ENCODE data around the gene EVL. TPM values are rescaled to one million over a fixed set of nuclear protein-coding genes. Genes with fewer than 3 reads are reported as not detected.
A peak's percentile ranks its signal among the peaks of the same experiment; 100 is the strongest.

EVL gene
- total RNA-seq, 1 donor from 2014 or later = 6.1 TPM

DNA sequence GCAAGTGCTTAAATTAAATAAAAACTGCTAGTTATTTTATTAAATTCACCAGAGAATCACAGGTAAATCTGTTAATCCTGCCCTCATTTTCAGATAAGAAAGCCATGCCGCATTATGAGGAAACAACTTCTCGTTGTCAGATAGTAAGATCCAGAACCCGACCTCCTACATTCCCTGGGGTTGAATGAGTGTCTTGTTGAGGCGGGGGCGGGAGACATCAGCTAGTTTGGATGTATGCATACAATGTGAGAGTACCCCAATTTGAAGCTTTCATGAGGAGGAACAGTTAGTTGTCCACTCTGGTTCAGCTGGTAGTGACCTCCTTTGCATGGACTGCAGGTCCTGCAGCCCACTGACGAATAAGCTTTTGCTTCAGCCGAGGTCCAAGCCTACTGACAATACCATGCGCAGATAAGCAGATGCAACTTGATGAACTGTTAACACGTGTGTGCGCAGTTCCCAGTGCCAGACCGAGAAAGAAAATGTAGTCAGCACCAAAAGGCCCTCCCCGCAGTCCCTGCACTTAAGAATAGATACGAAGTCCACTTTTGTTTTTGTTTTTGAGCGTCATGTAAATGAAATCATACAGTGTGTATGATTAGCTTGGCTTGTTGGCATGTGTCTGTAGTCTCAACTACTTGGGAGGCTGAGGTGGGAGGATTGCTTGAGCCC is 34.9 kb downstream of the EVL start:
- DNase-seq (ENCODE audit: low read depth) (peak; percentile 29), FAIRE-seq (no peak)
- Histone ChIP-seq H3K4me3 (ENCODE audit: low read depth, low read length) (no peak overlapping the region), H3K36me3 (ENCODE audit: control insufficient read depth, insufficient read depth, low read length) (no peaks in the 10 kb centered on the region), H3K27me3 (ENCODE audit: control insufficient read depth, insufficient read depth, low read length) (no peaks in the 10 kb centered on the region)
- TF ChIP-seq, protein P1, sequence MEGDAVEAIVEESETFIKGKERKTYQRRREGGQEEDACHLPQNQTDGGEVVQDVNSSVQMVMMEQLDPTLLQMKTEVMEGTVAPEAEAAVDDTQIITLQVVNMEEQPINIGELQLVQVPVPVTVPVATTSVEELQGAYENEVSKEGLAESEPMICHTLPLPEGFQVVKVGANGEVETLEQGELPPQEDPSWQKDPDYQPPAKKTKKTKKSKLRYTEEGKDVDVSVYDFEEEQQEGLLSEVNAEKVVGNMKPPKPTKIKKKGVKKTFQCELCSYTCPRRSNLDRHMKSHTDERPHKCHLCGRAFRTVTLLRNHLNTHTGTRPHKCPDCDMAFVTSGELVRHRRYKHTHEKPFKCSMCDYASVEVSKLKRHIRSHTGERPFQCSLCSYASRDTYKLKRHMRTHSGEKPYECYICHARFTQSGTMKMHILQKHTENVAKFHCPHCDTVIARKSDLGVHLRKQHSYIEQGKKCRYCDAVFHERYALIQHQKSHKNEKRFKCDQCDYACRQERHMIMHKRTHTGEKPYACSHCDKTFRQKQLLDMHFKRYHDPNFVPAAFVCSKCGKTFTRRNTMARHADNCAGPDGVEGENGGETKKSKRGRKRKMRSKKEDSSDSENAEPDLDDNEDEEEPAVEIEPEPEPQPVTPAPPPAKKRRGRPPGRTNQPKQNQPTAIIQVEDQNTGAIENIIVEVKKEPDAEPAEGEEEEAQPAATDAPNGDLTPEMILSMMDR (IDR thresholded peaks at IDR 0.05; ENCODE audit: insufficient read depth, low read length, severe bottlenecking) = no peak

DNA sequence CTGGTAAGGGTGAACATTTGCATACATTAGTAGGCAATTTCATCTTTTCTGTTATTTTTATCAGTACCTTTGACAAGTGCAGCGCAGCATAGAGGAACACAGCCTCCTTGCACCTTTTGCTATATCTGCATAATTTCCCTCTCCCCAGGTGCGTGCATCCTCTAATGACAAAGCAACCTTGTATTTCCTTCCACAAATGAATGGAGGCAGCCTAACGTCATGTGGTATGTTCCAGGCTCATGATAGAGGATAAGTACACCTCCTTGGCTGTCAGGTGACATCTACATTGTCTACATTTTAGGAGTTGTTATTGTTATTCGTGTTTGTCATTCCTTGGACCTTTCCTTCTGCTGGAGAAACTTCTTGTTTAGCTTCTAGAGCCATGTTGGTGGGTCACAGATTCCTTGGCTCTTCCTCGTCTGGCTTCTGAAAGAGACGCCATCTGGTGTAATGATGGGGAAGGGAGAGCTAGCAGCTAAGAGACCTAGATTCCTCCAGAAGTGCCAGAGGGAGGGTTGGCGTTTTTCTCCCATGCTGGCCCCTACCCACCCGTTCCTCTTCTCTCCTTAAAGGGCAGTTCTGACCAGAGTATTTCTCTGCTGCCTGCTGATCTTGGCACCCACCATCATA is 37.0 kb downstream of the EVL start:
- H3K27me3 ChIP-seq (ENCODE audit: control insufficient read depth, insufficient read depth, low read length) = no peaks in the 10 kb centered on the region
- H3K36me3 ChIP-seq (ENCODE audit: control insufficient read depth, insufficient read depth, low read length) = no peaks in the 10 kb centered on the region
- no peak overlapping the region for H3K4me3 ChIP-seq (ENCODE audit: low read depth, low read length)
- no peak for DNase-seq (ENCODE audit: low read depth)
- TF ChIP-seq, protein P1 (IDR thresholded peaks at IDR 0.05; ENCODE audit: insufficient read depth, low read length, severe bottlenecking) = no peak
- no peak for FAIRE-seq

DNA sequence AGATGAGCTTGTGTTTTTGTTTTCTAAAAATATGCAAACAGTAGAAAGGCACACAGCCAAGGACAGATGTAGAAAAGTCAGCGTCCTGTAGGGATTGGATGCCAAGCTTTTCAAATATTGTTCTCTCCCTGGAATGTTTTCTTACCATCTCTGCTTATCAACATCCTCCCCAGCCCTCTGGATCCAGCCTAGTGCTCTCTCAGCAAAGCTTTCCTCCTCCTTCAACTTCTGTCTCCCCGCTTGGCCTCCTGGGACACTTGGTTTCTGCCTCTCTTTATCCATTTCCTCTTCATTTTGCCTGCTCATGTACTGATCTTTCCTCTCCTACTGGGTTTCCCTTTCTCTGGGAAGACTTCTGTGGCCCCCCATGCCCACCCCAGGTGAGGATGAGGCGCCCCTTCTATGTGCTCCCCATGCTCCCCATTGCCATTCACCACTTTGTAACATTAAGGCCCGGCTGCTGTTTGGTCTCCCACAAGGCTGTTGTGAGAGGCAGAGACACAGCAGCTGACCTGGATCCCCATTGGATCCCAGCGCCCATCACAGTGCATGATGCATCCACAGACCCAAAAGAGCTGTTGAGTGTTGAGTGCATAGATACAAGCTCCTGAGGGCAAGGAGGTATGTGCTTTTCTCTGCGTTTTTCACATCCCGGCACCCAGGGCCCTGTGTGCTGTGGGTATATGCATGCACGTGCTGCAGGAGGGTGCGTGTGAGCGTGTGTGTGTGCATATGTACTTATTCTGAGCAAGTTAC is 38.2 kb downstream of the EVL start:
- no peaks in the 10 kb centered on the region for H3K36me3 ChIP-seq (ENCODE audit: control insufficient read depth, insufficient read depth, low read length)
- no peak for DNase-seq (ENCODE audit: low read depth)
- no peak for FAIRE-seq
- TF ChIP-seq, protein P1 (IDR thresholded peaks at IDR 0.05; ENCODE audit: insufficient read depth, low read length, severe bottlenecking) = no peak
- H3K27me3 ChIP-seq (ENCODE audit: control insufficient read depth, insufficient read depth, low read length) = no peaks in the 10 kb centered on the region
- no peak overlapping the region for H3K4me3 ChIP-seq (ENCODE audit: low read depth, low read length)

DNA sequence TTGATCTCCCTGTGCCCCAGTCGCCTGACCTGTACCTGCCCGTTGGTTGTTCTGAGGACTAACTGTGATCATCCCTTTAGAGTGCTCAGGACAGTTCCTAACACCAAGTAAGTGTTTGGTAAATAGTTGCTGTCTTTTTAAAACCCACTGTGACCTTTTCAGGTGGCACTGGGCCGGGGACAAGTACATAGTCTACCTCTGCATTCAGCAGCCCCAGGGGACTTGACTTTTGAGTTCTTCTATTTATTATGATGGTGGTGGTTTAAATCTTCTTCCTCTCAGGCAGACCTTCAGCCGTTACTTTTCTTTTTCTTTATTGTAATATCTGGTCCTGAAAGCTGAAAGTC is 38.8 kb downstream of the EVL start:
- no peak for FAIRE-seq
- DNase-seq (ENCODE audit: low read depth) = no peak

DNA sequence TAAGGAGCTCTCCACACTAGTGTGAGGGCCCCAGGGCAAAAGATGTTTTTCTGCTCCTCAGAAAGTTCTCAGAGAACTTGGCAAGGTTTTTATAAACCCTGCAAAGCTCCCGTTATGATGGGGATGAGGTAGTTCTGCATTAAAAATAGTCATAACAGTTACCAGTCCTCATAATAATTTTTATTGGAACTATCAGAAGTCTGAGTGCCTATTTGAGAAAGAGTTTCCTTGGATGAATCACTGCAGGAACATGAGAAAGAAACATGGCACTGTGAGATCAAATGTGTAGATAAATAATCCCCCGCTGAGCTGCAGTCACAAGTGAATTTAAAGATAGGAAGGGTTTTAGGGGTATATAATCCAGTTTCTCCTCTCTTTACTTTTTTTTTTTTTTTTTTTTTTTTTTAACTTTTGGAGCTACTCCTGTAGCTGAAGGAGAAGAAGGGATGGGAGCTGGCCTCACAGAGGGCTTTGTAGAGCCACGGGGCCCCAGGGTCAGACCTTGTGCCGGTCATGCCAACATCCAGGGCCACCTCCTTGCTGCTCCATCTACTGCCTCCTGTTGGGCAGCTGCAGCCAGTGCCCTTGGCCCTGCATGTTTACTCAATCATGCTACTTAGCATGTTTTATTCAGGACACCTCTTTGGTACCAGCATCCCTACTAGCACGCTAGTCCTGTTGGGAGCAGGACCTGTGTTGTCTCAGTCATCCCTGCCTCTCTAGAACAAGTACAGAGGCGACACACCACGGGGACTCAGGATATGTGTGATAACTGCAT is 39.5 kb downstream of the EVL start:
- H3K36me3 ChIP-seq (ENCODE audit: control insufficient read depth, insufficient read depth, low read length) = peaks cover under 1% of the 10 kb centered on the region
- FAIRE-seq (no peak), DNase-seq (ENCODE audit: low read depth) (peak; percentile 47)
- H3K27me3 ChIP-seq (ENCODE audit: control insufficient read depth, insufficient read depth, low read length) = no peaks in the 10 kb centered on the region
- H3K4me3 ChIP-seq (ENCODE audit: low read depth, low read length) = no peak overlapping the region
- TF ChIP-seq, protein P1 (IDR thresholded peaks at IDR 0.05; ENCODE audit: insufficient read depth, low read length, severe bottlenecking) = no peak

More for the DNA sequence above, 38.8 kb downstream of the EVL start:
- Histone ChIP-seq H3K27me3 (ENCODE audit: control insufficient read depth, insufficient read depth, low read length) (no peaks in the 10 kb centered on the region), H3K4me3 (ENCODE audit: low read depth, low read length) (no peak overlapping the region), H3K36me3 (ENCODE audit: control insufficient read depth, insufficient read depth, low read length) (no peaks in the 10 kb centered on the region)
- TF ChIP-seq, protein P1 (IDR thresholded peaks at IDR 0.05; ENCODE audit: insufficient read depth, low read length, severe bottlenecking) = no peak
